Astrocyte of the hippocampus (primary cell): ENCODE measurements around the gene FAM43A.

Experiments used
- DNase-seq: peaks from one replicate; pipeline ENCODE4 v3.0.0; 2011; ENCODE audit warnings: low read depth, low spot score

The FAM43A gene

GRCh38 chr3:194707147-194707540 is 21.5 kb downstream of the FAM43A start:
- no peak for DNase-seq

- no peak for DNase-seq
Observed at GRCh38 chr3:194711286-194711685, 25.6 kb downstream of the FAM43A start.

- peak; percentile 97 for DNase-seq
Observed at GRCh38 chr3:194711913-194712312, 26.2 kb downstream of the FAM43A start.

GRCh38 chr3:194713299-194714136 is 27.8 kb downstream of the FAM43A start:
- peak; percentile 69 for DNase-seq

GRCh38 chr3:194714137-194714455 is 28.4 kb downstream of the FAM43A start:
- DNase-seq: no peak

- no peak for DNase-seq
Observed at GRCh38 chr3:194714564-194714963, 28.9 kb downstream of the FAM43A start.

- DNase-seq: peak; percentile 44
Observed at GRCh38 chr3:194715022-194715800, 29.5 kb downstream of the FAM43A start.

GRCh38 chr3:194718079-194718478 is 32.4 kb downstream of the FAM43A start:
- no peak for DNase-seq

GRCh38 chr3:194720048-194720447 is 34.4 kb downstream of the FAM43A start:
- no peak for DNase-seq

- no peak for DNase-seq
Observed at GRCh38 chr3:194723846-194724618, 38.3 kb downstream of the FAM43A start.

GRCh38 chr3:194725346-194725745 is 39.7 kb downstream of the FAM43A start:
- no peak for DNase-seq

GRCh38 chr3:194727435-194728128 is 41.9 kb downstream of the FAM43A start:
- DNase-seq: no peak

GRCh38 chr3:194728986-194729385 is 43.3 kb downstream of the FAM43A start:
- no peak for DNase-seq

GRCh38 chr3:194730365-194730764 is 44.7 kb downstream of the FAM43A start:
- DNase-seq: peak; percentile 69

- no peak for DNase-seq
Observed at GRCh38 chr3:194731506-194732073, 45.9 kb downstream of the FAM43A start.

- DNase-seq: no peak
Observed at GRCh38 chr3:194732617-194733016, 46.9 kb downstream of the FAM43A start.

- DNase-seq: no peak
Observed at GRCh38 chr3:194736277-194736895, 50.7 kb downstream of the FAM43A start.

- DNase-seq: no peak
Observed at GRCh38 chr3:194736896-194737600, 51.4 kb downstream of the FAM43A start.
